ENCODE results near the gene FAM89A.
A peak's percentile ranks its signal among the peaks of the same experiment; 100 is the strongest.
"Not testable (repeated sequence)": the region's sequence is repeated elsewhere in the genome, so short reads cannot be mapped to it uniquely, and the experiment has no call there.

Gene FAM89A

GRCh38 chr1:231053493-231054162, 13.6 kb upstream of the FAM89A start:
- DNase-seq = no peak

DNA sequence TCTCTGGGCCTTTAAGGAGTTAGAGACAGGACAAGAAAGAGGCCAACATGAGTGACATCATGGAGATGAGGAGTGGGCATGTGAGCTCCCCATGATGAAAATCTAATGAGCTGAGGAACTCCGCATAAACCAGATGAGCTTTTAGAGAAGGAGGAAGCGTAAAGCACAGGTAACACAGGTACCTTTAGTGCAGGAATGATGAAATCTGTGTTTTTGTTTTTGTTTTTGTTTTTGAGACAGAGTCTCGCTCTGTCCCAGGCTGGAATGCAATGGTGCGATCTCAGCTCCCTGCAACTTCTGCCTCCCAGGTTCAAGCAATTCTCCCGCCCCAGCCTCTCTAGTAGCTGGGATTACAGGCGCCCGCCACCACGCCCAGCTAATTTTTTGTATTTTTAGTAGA, 12.7 kb upstream of the FAM89A start:
- no peak for DNase-seq

- not testable (repeated sequence) for DNase-seq
These were observed 10.9 kb upstream of the FAM89A start for GRCh38 chr1:231050932-231051331.

DNA sequence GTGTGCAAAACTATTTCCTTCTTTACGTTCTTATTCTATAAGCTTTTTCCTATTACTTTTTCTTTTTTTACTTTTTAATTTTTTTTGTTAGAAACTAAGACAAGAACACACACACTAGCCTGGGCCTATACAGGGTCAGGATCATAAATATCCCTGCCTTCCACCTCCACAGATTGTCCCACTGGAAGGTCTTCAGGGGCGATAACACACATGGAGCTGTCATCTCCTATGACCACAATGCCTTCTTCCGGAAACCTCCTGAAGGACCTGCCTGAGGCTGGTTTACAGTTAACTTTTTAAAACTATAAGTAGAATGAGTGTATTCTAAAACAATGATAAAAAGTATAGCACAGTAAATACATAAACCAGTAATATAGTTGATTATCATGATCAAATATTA, 10.3 kb upstream of the FAM89A start:
- DNase-seq = no peak

GRCh38 chr1:231049121-231049979, 9.3 kb upstream of the FAM89A start:
- no peak for DNase-seq

- DNase-seq = not testable (repeated sequence)
These were observed 8.4 kb upstream of the FAM89A start for GRCh38 chr1:231048419-231048818.

DNA sequence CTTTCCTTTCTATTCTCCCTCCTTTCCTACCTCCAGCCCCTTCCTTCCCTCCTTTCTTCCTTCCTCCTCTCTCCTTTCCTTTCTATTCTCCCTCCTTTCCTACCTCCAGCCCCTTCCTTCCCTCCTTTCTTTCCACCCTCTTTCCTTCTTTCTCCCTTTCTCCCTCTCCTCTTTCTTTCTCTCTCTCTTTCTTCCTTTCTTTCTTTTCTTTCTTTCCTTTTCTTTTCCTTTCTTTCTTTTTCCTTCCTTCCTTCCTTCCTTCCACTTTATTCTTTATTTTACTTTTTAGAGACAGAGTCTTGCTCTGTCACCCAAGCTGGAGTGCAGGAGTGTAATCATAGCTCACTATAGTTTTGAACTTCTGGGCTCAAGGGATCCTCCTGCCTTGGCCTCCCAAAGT, 7.5 kb upstream of the FAM89A start:
- not testable (repeated sequence) for DNase-seq

DNA sequence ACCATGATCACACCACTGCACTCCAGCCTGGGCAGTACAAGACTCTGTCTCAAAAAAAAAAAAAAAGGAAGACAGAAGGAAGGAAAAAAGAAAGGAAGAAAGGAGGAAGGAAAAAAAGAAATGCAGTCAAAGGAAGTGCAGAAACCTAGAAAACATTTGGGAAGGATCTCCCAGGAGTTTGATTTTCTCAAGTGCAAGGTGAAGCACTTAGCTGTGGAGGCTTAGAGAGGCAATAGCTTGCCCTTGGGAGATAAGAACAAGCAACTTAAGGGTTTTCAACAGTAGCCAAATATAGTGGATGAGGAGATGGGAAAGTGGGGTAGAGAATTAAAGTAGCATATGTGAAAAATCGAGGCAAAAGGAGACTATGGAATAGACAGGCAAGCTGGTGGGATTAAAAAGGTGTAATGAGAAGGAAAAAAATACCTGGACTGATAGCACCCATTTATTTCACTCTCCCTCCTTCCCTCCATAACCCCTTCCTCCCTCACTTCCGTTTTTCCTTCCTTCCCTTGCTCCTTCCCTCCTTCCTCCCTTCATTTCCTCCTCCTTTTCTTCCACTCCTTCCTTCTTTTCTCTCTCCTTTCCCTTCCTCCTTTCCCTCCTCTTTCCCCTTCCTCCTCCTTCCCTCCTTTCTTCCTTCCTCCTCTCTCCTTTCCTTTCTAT, 6.8 kb upstream of the FAM89A start:
- DNase-seq = no peak

DNA sequence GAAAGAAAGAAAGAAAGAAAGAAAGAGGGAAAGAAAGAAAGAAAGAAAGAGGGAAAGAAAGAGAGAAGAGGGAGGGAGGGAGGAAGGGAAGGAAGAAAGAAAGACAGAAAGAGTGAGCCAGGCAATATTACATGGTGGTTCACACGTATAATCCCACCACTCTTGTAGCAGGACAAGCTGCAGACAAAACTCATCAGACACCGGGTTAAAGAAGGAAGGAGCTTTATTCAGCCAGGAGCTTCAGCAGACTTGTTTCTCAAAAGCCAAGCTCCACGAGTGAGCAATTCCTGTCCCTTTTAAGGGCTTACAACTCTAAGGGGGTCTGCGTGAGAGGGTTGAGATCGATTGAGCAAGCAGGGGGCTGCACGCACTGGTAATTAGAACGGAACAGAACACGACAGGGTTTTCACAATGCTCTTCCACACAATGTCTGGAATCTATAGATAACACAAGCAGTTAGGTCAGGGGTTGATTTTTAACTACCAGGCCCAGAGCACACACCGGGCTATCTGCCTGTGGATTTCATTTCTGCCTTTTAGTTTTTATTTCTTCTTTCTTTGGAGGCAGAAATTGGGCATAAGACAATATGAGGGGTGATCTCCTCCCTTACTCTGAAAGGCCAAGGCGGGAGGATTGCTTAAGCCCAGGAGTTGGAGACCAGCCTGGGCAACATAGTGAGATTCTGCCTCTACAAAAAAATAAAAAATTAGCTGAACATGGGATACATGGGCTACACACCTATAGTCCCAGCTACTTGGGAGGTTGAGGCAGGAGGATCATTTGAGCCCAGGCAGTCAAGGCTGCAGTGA, 6.1 kb upstream of the FAM89A start:
- not testable (repeated sequence) for DNase-seq

GRCh38 chr1:231045286-231045685, 5.2 kb upstream of the FAM89A start:
- no peak for DNase-seq

DNA sequence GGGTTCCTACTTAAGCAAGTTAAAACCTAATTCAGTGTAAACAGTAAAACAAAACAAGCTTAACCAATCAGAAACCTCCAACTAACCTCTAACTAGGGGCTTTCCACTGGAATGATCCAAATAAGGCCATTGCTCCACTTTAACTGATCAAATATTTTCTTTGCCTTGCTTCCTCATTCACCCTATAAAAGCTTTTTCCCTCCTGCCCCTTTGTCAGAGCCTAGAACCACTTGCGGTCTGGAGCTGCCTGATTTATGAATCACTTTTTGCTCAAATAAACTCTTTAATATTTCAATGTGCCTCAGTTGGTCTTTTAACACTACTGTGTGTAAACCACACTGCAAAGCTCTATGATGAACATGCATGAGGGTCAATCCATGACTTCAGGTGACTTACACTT, 4.5 kb upstream of the FAM89A start:
- no peak for DNase-seq

GRCh38 chr1:231041719-231042261, 1.7 kb upstream of the FAM89A start:
- no peak for DNase-seq

- no peak for DNase-seq
These were observed 1.0 kb upstream of the FAM89A start for GRCh38 chr1:231040800-231041718.

GRCh38 chr1:231039161-231040018, 664 bp downstream of the FAM89A start:
- no peak for DNase-seq

DNA sequence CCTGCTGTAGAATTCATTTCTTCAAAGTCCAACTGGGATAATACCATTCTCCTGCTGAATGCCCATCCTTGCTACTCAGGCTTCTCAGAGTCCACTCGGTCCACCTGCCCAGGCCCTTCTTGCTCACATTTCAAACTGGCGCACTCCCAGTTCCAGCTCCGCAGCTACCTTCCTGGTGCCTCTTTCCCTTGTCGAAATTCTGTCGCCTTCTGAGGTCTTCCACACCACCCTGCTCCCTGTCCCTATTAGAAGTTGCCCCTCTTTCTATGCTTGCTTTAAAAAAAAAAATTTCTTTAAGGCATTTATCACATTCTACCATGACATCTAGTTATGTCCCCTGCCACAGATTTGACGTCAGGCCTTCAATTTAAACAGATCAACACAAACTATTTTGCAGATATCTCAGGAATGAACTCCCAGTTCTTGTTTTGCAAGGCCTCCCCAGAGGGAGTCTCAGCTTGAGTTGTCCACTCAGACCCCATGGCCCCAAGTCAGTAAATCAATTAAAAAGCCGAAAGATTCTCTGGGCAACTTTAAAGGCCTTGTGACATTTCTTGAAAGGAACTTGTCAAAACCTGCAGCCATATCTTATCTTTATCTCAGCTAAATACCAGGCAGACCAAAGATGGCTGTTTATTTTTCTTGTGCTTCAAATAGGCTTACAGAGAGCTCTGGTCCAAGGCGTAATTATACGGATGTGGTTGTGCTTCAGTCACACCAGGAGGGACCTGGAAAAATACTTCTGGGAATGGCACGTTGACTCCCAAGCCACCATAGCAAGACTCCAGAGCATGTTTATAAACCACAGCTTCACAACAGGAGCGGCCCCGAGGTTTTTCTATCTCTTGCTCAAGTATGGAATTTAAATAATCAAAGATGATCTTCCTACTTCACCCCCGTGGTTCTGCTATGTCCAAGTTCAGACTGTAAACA, 2.2 kb downstream of the FAM89A start:
- DNase-seq = no peak

- DNase-seq = peak; percentile 49
These were observed 3.6 kb downstream of the FAM89A start for GRCh38 chr1:231036416-231036815.

DNA sequence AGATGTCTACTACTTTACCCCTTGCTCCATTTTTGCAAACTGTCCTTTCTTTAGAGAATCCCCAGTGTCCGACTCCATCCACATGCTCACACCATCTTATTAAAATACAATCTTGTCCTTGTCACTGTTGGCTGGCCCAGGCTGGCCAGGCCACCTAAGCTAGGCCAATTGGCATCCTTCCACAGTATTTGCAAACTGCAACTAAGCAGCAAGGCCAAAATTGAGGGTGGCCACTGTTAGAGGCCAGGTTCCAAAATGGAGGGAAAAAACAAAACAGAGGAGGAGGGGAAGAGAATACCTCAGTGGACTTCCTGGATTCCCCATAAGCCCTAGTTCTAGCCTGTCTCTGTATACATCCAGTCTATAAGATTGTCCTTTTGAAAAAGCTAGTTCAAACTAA, 4.3 kb downstream of the FAM89A start:
- DNase-seq = no peak

DNA sequence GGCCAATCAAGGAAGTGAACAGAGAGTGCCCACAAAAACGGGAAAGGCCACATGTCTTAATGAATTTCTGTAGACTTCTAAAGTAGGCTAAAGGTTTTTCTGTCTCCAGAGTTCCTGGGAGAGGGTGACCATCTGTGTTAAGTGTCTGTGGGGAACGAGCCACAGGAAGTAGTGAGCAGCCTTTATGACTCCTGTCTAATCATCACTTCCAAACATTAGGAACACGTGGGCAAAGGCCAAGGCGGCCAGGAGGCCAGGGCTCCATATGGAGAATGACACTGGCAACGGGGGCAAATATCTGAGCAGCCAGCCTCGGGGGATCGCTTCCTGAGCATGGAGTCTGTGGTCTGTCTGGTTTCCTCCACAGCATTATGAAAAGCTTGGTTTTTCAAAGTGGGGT, 7.1 kb downstream of the FAM89A start:
- no peak for DNase-seq

GRCh38 chr1:231029841-231030240, 10.2 kb downstream of the FAM89A start:
- no peak for DNase-seq
